Liver (tissue), 9 donors: ENCODE results near the gene ERP44. TPM values are rescaled to one million over a fixed set of nuclear protein-coding genes. Genes with fewer than 3 reads are reported as not detected.

Source experiments
- DNase-seq: peaks from one replicate; pipeline ENCODE4 v3.0.0-alpha.2; 2017; ENCODE audit warnings: low spot score
- H3K27ac ChIP-seq, 2 donors: one replicate each; pipeline ENCODE4 v1.7.0; 2013; ENCODE audit warnings: inconsistent platforms in 2 of 2, low read length in 2 of 2, control low read depth in 1 of 2, low read depth in 1 of 2, mild to moderate bottlenecking in 1 of 2
- H3K27me3 ChIP-seq, 4 donors: one replicate each; pipeline versions ENCODE4 v1.6.1 to v1.7.0; 2013; ENCODE audit warnings: low read length in 3 of 4, inconsistent platforms in 1 of 4, mild to moderate bottlenecking in 1 of 4, moderate library complexity in 1 of 4; ENCODE audit not compliant: control insufficient read depth in 4 of 4, insufficient read depth in 4 of 4
- H3K36me3 ChIP-seq, 4 donors: one replicate each; pipeline versions ENCODE4 v1.6.1 to v1.7.0; 2013; ENCODE audit warnings: low read length in 3 of 4, mild to moderate bottlenecking in 3 of 4, low read depth in 1 of 4, moderate library complexity in 1 of 4; ENCODE audit not compliant: control insufficient read depth in 4 of 4, insufficient read depth in 3 of 4
- H3K4me1 ChIP-seq, 4 donors: one replicate each; pipeline versions ENCODE4 v1.6.1 to v1.7.0; 2013; ENCODE audit warnings: low read length in 3 of 4, mild to moderate bottlenecking in 3 of 4, moderate library complexity in 1 of 4; ENCODE audit not compliant: control insufficient read depth in 4 of 4, insufficient read depth in 4 of 4
- H3K4me3 ChIP-seq, 3 donors: one replicate each; pipeline versions ENCODE4 v1.6.1 to v1.7.0; 2013; ENCODE audit warnings: low read length in 3 of 3, control low read depth in 1 of 3, low read depth in 1 of 3, mild to moderate bottlenecking in 1 of 3
- H3K9ac ChIP-seq, 2 donors: one replicate each; pipeline ENCODE4 v1.7.0; 2013; ENCODE audit warnings: low read length in 2 of 2, mild to moderate bottlenecking in 2 of 2, moderate library complexity in 2 of 2, control low read depth in 1 of 2, low read depth in 1 of 2
- H3K9me3 ChIP-seq, 4 donors: one replicate each; pipeline versions ENCODE4 v1.6.1 to v1.7.0; 2013; ENCODE audit warnings: low read length in 3 of 4; ENCODE audit not compliant: control insufficient read depth in 4 of 4
- ATF3 ChIP-seq: IDR thresholded peaks from 2 replicates; pipeline ENCODE4 v1.6.1; 2016; ENCODE audit warnings: antibody characterized with exemption
- CTCF ChIP-seq: fragments of 150-350 bp; IDR thresholded peaks from 2 replicates; pipeline ENCODE4 v1.5.1; 2017; ENCODE audit warnings: improper control_type of control experiment, low read depth, low read length; ENCODE audit not compliant: missing input control
- EGR1 ChIP-seq, 2 donors: IDR thresholded peaks; 2 replicates each; pipeline ENCODE4 v1.6.1; 2016 to 2018; ENCODE audit warnings: antibody characterized with exemption in 2 of 2, low read depth in 2 of 2
- FOXA1 ChIP-seq: IDR thresholded peaks from 2 replicates; pipeline ENCODE4 v1.6.1; 2016; ENCODE audit warnings: antibody characterized with exemption
- FOXA2 ChIP-seq: IDR thresholded peaks from 2 replicates; pipeline ENCODE4 v1.6.1; 2016; ENCODE audit warnings: antibody characterized with exemption
- GABPA ChIP-seq, 2 donors: IDR thresholded peaks in 1 of 2; conservative IDR thresholded peaks in 1 of 2; 2 replicates each; pipeline ENCODE4 v1.6.1; 2016; ENCODE audit warnings: antibody characterized with exemption in 2 of 2, mild to moderate bottlenecking in 1 of 2, moderate library complexity in 1 of 2
- HNF4A ChIP-seq, 2 donors: conservative IDR thresholded peaks; 2 replicates each; pipeline ENCODE4 v1.6.1; 2016; ENCODE audit warnings: antibody characterized with exemption in 2 of 2, mild to moderate bottlenecking in 2 of 2
- HNF4G ChIP-seq: IDR thresholded peaks from 2 replicates; pipeline ENCODE4 v1.6.1; 2016; ENCODE audit warnings: antibody characterized with exemption
- JUND ChIP-seq, 2 donors: IDR thresholded peaks; 2 replicates each; pipeline ENCODE4 v1.6.1; 2016; ENCODE audit warnings: antibody characterized with exemption in 2 of 2
- MAX ChIP-seq: IDR thresholded peaks from 2 replicates; pipeline ENCODE4 v1.6.1; 2016; ENCODE audit warnings: antibody characterized with exemption
- NR2F2 ChIP-seq: IDR thresholded peaks from 2 replicates; pipeline ENCODE4 v1.6.1; 2016; ENCODE audit warnings: antibody characterized with exemption
- RAD21 ChIP-seq, 2 donors: IDR thresholded peaks; 2 replicates each; pipeline ENCODE4 v1.6.1; 2016; ENCODE audit warnings: antibody characterized with exemption in 2 of 2, mild to moderate bottlenecking in 2 of 2
- REST ChIP-seq: IDR thresholded peaks from 2 replicates; pipeline ENCODE4 v1.6.1; 2016; ENCODE audit warnings: antibody characterized with exemption, mild to moderate bottlenecking
- RXRA ChIP-seq, 2 donors: IDR thresholded peaks; 2 replicates each; pipeline ENCODE4 v1.6.1; 2017 to 2018; ENCODE audit warnings: antibody characterized with exemption in 2 of 2, mild to moderate bottlenecking in 1 of 2
- SP1 ChIP-seq: IDR thresholded peaks from 2 replicates; pipeline ENCODE4 v1.6.1; 2018; ENCODE audit warnings: antibody characterized with exemption, mild to moderate bottlenecking
- TAF1 ChIP-seq: conservative IDR thresholded peaks from 2 replicates; pipeline ENCODE4 v1.6.1; 2016; ENCODE audit warnings: antibody characterized with exemption, mild to moderate bottlenecking
- YY1 ChIP-seq: IDR thresholded peaks from 2 replicates; pipeline ENCODE4 v1.6.1; 2016; ENCODE audit warnings: antibody characterized with exemption, mild to moderate bottlenecking
- ZBTB33 ChIP-seq: IDR thresholded peaks from 2 replicates; pipeline ENCODE4 v1.6.1; 2016; ENCODE audit warnings: antibody characterized with exemption
- WGBS: extraction: QIAGEN DNeasy Blood & Tissue Kit; methylation state at CpG from one replicate; pipeline ENCODE4 v1.1.7; 2013; 5-methylcytosine and 5-hydroxymethylcytosine counted together
- polyA plus RNA-seq, 2 donors: library from polyadenylated mRNA; stranded (reverse) in 1 of 2; unstranded in 1 of 2; fragments of 200-250 nt in 1 of 2; fragments of >200 nt in 1 of 2; fragmentation: Nextera tagmentation in 1 of 2; extraction: Ambion mirVana in 1 of 2; gene quantifications; one replicate each; pipeline versions ENCODE4 v1.2.1 to v1.2.3, GENCODE V29; 2013 to 2015
- total RNA-seq, 2 donors: library from RNA; depleted of rRNA; stranded (reverse); fragments of >200 nt; gene quantifications; one replicate each; pipeline ENCODE4 v1.2.3, GENCODE V29; 2014
- donor health status: healthy.
- donor health status: healthy.
- donor health status: healthy.
- donor health status: healthy.
- donor health status: healthy.

Gene ERP44
- total and polyA plus RNA-seq, 4 donors: 13.0 to 26.8 (median 19.3) TPM

GRCh38 chr9:99980598-99980997, 118.2 kb downstream of the ERP44 start (continued):
- TF ChIP-seq REST (no peak), MAX (no peak), YY1 (no peak), FOXA1 (no peak)

GRCh38 chr9:99978221-99978620, 120.6 kb downstream of the ERP44 start:
- H3K27me3 ChIP-seq: no peaks in the 10 kb centered on the region
- TF ChIP-seq ATF3 (no peak), RAD21 (IDR thresholded peaks at IDR 0.05) (no peak), MAX (no peak), SP1 (no peak), TAF1 (no peak), YY1 (no peak), HNF4G (no peak), REST (no peak), NR2F2 (no peak), CTCF (no peak), FOXA2 (no peak), ZBTB33 (no peak), FOXA1 (no peak), JUND (IDR thresholded peaks at IDR 0.05) (no peak), HNF4A (conservative IDR thresholded peaks at IDR 0.05) (no peak), RXRA (IDR thresholded peaks at IDR 0.05) (no peak), EGR1 (IDR thresholded peaks at IDR 0.05; ENCODE audit: low read depth in 2 of 2) (no peak), GABPA (IDR thresholded peaks at IDR 0.05 in 1 of 2, conservative IDR thresholded peaks at IDR 0.05 in 1 of 2) (no peak)
- peaks cover 0 to 10% (median 2%) of the 10 kb centered on the region in 4 donors for H3K36me3 ChIP-seq
- H3K4me3 ChIP-seq: no peak overlapping the region
- no peaks in the 10 kb centered on the region for H3K9me3 ChIP-seq
- WGBS: 95% methylated on average over 1 of the region's 1 CpG
- no peaks in the 10 kb centered on the region for H3K4me1 ChIP-seq
- H3K27ac ChIP-seq: no peak overlapping the region
- no peak for DNase-seq
- no peak overlapping the region for H3K9ac ChIP-seq
